Smooth muscle cell (in vitro differentiated cells): ENCODE results near the gene SLC6A6. TPM values are rescaled to one million over a fixed set of nuclear protein-coding genes. Genes with fewer than 3 reads are reported as not detected.

Experiments
- DNase-seq: peaks from one replicate; lab custom pipeline; 2025; ENCODE audit not compliant: unreplicated experiment; lab: John Stamatoyannopoulos, UW
- H2AFZ ChIP-seq: fragments of 200-600 bp; sonication (generic); 2 replicates; pipeline ENCODE4 v1.6.0; 2016; ENCODE audit warnings: antibody characterized with exemption, low read depth, mild to moderate bottlenecking
- H3F3A ChIP-seq: fragments of 200-600 bp; sonication (generic); 2 replicates; pipeline ENCODE4 v1.6.0; 2017; ENCODE audit warnings: antibody characterized with exemption, low read depth
- H3K27ac ChIP-seq: fragments of 200-600 bp; sonication (generic); 2 replicates; pipeline ENCODE4 v1.5.1; 2016; ENCODE audit warnings: low read depth, mild to moderate bottlenecking
- H3K27me3 ChIP-seq: fragments of 200-600 bp; sonication (generic); 2 replicates; pipeline ENCODE4 v1.6.1; 2016; ENCODE audit warnings: low read depth, mild to moderate bottlenecking
- H3K36me3 ChIP-seq: fragments of 200-600 bp; sonication (generic); 2 replicates; pipeline ENCODE4 v1.5.1; 2016; ENCODE audit warnings: low read depth
- H3K4me1 ChIP-seq: fragments of 200-600 bp; sonication (generic); 2 replicates; pipeline ENCODE4 v1.5.1; 2016; ENCODE audit warnings: low read depth
- H3K4me2 ChIP-seq: fragments of 200-600 bp; sonication (generic); 2 replicates; pipeline ENCODE4 v1.6.0; 2016; ENCODE audit warnings: mild to moderate bottlenecking
- H3K4me3 ChIP-seq: fragments of 200-600 bp; sonication (generic); 2 replicates; pipeline ENCODE4 v1.5.1; 2016; ENCODE audit warnings: mild to moderate bottlenecking
- H3K79me2 ChIP-seq: fragments of 200-600 bp; sonication (generic); 2 replicates; pipeline ENCODE4 v1.6.0; 2016; ENCODE audit warnings: low read depth, mild to moderate bottlenecking
- H3K9ac ChIP-seq: fragments of 200-600 bp; sonication (generic); 2 replicates; pipeline ENCODE4 v1.6.0; 2016; ENCODE audit warnings: low read depth
- H3K9me3 ChIP-seq: fragments of 200-600 bp; sonication (generic); replicated peaks from 2 replicates; pipeline ENCODE4 v1.5.1; 2016; ENCODE audit warnings: low read depth
- H4K20me1 ChIP-seq: fragments of 200-600 bp; sonication (generic); 2 replicates; pipeline ENCODE4 v1.6.0; 2016; ENCODE audit warnings: low read depth
- WGBS: methylation state at CpG from one replicate; pipeline ENCODE4 v1.1.7; 2016; ENCODE audit warnings: low lambda C conversion rate; 5-methylcytosine and 5-hydroxymethylcytosine counted together
- polyA plus RNA-seq: library from polyadenylated mRNA; unstranded; fragments of >200 nt; fragmentation: Nextera tagmentation; extraction: Ambion mirVana; gene quantifications from 2 replicates; pipeline ENCODE4 v1.2.1, GENCODE V29; 2016
- total RNA-seq: library from RNA; depleted of rRNA; stranded (reverse); fragments of >200 nt; gene quantifications from 2 replicates; pipeline ENCODE4 v1.2.3, GENCODE V29; 2014
- TF ChIP-seq, protein P1 (sequence below): fragments of 200-600 bp; sonication (generic); IDR thresholded peaks from 2 replicates; pipeline ENCODE4 v1.5.1; 2017; ENCODE audit warnings: borderline replicate concordance, mild to moderate bottlenecking, antibody characterized with exemption; ENCODE audit not compliant: insufficient read depth, poor library complexity, severe bottlenecking

SLC6A6 gene
- total and polyA plus RNA-seq, 2 experiments from 2014 or later: 9.4 to 11.7 TPM

DNA sequence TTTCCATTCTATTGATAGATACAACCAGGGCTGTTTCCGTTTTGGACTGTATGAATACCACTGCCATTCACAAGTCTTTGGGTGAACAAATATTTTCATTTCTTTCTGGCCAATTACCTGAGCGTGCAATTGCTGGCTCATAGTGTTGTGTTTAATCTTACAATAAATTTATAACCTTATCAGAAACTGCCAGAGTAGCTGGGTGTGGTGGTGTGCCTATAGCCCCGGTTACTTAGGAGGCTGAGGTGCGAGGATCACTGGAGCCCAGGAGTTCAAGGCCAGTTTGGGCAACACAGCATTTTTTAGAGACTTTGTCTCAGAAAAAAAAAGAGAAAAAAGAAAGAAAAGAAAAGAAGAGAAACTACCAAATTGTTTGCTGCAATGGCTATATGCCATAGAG, 5.4 kb upstream of the SLC6A6 start:
- H2AFZ ChIP-seq: no peak overlapping the region
- H3K4me2 ChIP-seq: no peak overlapping the region
- no peak overlapping the region for H3K9ac ChIP-seq
- H4K20me1 ChIP-seq: no peaks in the 10 kb centered on the region
- H3K4me3 ChIP-seq: no peak overlapping the region
- no peaks in the 10 kb centered on the region for H3K79me2 ChIP-seq
- H3F3A ChIP-seq: no peaks in the 10 kb centered on the region
- WGBS: 97% methylated on average over 4 of the region's 4 CpGs
- H3K9me3 ChIP-seq: no peaks in the 10 kb centered on the region
- no peak overlapping the region for H3K27ac ChIP-seq
- no peaks in the 10 kb centered on the region for H3K36me3 ChIP-seq
- H3K27me3 ChIP-seq: no peaks in the 10 kb centered on the region
- TF ChIP-seq, protein P1, sequence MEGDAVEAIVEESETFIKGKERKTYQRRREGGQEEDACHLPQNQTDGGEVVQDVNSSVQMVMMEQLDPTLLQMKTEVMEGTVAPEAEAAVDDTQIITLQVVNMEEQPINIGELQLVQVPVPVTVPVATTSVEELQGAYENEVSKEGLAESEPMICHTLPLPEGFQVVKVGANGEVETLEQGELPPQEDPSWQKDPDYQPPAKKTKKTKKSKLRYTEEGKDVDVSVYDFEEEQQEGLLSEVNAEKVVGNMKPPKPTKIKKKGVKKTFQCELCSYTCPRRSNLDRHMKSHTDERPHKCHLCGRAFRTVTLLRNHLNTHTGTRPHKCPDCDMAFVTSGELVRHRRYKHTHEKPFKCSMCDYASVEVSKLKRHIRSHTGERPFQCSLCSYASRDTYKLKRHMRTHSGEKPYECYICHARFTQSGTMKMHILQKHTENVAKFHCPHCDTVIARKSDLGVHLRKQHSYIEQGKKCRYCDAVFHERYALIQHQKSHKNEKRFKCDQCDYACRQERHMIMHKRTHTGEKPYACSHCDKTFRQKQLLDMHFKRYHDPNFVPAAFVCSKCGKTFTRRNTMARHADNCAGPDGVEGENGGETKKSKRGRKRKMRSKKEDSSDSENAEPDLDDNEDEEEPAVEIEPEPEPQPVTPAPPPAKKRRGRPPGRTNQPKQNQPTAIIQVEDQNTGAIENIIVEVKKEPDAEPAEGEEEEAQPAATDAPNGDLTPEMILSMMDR: no peak
- DNase-seq: no peak
- no peaks in the 10 kb centered on the region for H3K4me1 ChIP-seq

DNA sequence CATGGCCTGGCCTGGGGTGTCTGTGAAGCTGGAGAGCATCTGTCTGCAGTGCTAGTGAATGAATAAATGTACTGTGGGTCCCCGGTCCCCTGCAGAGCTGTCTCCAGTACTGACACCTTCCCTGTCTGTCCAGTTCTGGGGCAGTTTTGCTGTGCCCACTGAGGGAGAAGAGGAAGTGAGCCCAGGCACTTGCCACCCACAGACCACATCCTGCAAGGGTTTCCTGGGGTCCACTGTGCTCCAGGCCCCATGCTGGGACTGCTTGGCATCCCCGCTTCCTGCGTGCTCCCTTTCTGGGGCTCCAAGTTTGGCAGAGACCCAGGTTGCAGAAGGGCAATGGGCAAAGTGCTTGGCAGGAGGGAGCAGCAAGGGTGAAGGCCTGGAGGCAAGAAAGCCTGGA, 4.9 kb upstream of the SLC6A6 start:
- Histone ChIP-seq H3K4me3 (no peak overlapping the region), H3K27me3 (no peaks in the 10 kb centered on the region), H3K79me2 (no peaks in the 10 kb centered on the region), H3F3A (no peaks in the 10 kb centered on the region), H3K27ac (no peak overlapping the region), H3K9ac (no peak overlapping the region), H3K4me1 (no peaks in the 10 kb centered on the region), H3K36me3 (no peaks in the 10 kb centered on the region), H2AFZ (no peak overlapping the region), H4K20me1 (no peaks in the 10 kb centered on the region), H3K4me2 (no peak overlapping the region), H3K9me3 (no peaks in the 10 kb centered on the region)
- 96% methylated on average over 3 of the region's 3 CpGs for WGBS
- TF ChIP-seq, protein P1: no peak
- DNase-seq: no peak

DNA sequence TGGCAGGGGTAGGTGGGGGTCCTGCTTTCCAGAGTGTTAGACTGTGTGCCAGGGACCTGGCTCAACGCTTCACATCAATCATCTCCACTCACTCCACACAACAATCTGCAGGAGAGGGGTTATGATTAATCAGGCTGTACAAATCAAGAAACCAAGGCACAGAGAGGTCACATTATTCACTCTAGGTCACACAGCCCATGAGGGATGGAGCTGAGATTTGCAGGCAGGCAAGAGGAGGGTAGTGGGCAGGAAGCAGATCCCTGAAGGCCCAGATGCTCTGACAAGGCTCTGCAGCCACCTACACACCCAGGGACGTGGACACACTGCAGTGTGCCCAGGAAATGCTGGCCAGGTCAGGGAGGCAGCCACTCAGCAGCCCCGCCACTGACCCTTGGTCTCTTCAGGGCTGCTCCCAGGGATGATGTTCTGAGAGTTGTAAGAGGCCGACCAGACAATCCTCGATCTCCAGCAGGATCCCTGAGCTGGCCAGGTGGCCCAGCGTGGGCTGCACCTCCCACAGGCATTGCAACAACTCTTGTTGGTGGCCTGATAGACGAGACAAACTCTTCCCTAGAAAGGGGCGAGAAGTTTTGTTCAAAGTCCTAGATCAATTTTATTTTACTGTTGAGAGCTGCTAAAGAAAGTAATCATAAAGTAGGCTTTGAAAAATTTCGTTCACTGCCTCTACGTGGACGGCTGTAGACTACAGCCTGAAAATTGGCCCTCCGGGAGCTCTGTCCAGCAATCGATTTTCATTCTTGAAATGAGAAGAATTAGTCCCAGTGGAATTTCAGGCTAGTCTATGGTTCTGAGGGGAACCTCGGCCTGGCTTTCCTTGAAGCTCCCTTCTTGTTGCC, 4.2 kb upstream of the SLC6A6 start:
- Histone ChIP-seq H3K79me2 (no peaks in the 10 kb centered on the region), H4K20me1 (peaks cover under 1% of the 10 kb centered on the region), H3K36me3 (no peaks in the 10 kb centered on the region), H3K27me3 (no peaks in the 10 kb centered on the region), H3K4me3 (no peak overlapping the region), H3F3A (no peaks in the 10 kb centered on the region), H3K9me3 (no peaks in the 10 kb centered on the region), H3K27ac (no peak overlapping the region), H3K4me1 (peaks cover under 1% of the 10 kb centered on the region), H2AFZ (no peak overlapping the region), H3K9ac (no peak overlapping the region), H3K4me2 (no peak overlapping the region)
- DNase-seq: no peak
- TF ChIP-seq, protein P1: no peak
- WGBS: 89% methylated on average over 14 of the region's 14 CpGs

GRCh38 chr3:14398797-14399106, 3.7 kb upstream of the SLC6A6 start:
- H2AFZ ChIP-seq: no peak overlapping the region
- peaks cover 7% of the 10 kb centered on the region for H3K4me1 ChIP-seq
- TF ChIP-seq, protein P1: no peak
- no peak overlapping the region for H3K27ac ChIP-seq
- no peaks in the 10 kb centered on the region for H3F3A ChIP-seq
- no peaks in the 10 kb centered on the region for H3K27me3 ChIP-seq
- 91% methylated on average over 2 of the region's 2 CpGs for WGBS
- no peaks in the 10 kb centered on the region for H3K36me3 ChIP-seq
- H4K20me1 ChIP-seq: peaks cover 7% of the 10 kb centered on the region
- no peak for DNase-seq
- H3K4me3 ChIP-seq: no peak overlapping the region
- no peak overlapping the region for H3K4me2 ChIP-seq
- H3K9me3 ChIP-seq: no peaks in the 10 kb centered on the region
- H3K9ac ChIP-seq: no peak overlapping the region
- no peaks in the 10 kb centered on the region for H3K79me2 ChIP-seq
